ENCODE data around the gene ZNF281.

ZNF281 gene

DNA sequence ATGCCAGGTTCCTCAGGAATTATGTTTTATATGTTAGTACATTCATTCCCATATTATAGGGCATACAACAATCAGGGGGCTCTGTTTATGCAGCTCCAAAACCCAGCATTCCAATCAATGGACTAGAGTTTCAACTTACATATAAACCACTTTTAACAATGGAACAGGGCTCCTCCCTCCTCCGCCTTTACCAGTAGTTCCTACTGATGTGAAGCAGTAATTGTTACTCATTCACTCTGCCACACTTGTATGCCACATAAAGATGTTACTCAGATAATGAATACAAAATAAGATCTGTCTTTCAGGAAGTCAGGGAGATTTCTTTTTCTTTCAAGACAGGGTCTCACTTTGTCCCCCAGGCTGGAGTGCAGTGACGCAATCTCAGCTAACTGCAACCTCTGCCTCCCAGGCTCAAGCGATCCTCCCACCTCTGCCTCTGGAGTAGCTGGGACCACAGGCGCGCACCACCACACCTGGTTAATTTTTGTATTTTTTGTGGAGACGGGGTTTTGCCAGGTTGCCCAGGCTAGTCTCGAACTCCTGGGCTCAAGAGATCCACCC, 17.1 kb downstream of the ZNF281 start:
- DNase-seq (ENCODE audit: low read depth in 2 of 2, low spot score in 1 of 2) = no peak

DNA sequence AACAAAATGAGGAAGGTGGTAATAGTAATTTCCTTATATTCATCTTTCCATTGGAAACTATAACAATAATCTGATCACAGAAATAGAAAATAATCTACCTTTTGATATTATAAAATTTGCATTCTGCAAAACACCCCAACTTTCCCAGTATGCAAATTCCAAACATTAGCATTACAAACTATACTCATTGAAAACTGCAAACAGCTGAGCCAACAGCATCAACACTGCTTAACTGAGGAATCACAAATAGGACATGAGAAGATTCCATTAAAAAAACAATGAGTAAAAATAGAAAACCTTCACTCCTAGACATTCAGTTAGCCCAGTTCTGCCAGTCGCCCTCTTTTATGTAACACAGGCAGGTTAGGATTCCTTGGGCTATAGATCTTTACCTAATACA, 18.1 kb downstream of the ZNF281 start:
- DNase-seq (ENCODE audit: low read depth in 2 of 2, low spot score in 1 of 2) = no peak

DNA sequence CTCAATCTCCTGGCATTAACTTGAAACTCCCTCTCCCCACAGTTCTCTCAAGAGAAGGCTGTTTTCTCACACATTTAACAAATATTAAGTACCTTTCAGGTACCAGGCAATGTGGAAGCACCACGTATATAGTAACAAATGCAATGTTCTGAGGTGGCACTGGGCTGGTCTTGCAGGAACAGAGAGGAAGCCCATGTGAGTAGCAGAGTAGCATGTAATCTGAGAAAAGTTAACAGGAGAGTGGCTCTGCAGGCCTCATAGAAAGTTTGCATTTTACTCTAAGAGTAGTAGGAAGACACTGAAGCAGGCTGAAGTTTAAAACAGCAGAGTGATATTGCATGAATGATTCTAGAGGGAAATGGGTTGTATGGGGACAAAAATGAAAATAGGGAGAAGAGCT, 21.0 kb downstream of the ZNF281 start:
- no peak for DNase-seq (ENCODE audit: low read depth in 2 of 2, low spot score in 1 of 2)

DNA sequence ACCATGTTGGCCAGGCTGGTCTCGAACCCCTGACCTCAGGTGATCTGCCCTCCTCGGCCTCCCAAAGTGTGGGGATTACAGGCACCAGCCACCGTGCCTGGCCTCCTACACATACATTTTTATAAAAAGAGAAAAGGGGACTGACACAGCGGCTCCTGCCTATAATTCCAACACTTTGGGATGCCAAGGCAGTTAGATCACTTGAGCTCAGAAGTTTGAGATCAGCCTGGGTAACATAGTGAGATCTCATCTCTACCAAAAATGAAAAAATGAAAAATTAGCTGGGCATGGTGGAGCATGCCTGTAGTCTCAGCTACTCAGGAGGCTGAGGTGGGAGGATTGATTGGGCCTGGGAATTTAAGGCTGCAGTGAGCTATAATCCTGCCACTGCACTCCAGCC, 23.4 kb downstream of the ZNF281 start:
- no peak for DNase-seq (ENCODE audit: low read depth in 2 of 2, low spot score in 1 of 2)

DNA sequence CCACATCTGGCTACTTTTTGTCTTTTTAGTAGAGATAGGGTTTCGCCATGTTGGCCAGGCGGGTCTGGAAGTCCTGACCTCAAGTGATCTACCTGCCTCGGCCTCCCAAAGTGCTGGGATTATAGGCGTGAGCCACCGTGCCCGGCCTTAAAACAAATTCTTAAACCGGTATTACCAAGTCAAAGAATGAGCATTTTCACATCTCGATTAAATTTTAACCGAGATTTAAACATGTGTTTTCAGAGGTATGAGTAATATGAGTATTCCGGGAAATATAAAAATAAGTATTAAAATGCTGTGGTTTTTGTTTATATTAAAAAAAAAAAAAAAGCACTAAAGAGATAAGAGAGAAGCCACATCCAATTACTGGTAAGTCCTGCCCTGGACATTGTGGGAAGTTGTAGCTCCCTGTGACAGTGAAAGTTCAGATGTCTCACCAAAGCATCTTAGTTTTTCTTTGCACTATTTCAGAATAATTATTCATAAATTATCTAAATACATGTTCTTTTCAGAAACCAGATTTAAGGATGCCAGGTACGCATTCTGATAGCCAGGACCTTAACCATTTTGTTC, 24.9 kb downstream of the ZNF281 start:
- DNase-seq (ENCODE audit: low read depth in 2 of 2, low spot score in 1 of 2) = no peak

DNA sequence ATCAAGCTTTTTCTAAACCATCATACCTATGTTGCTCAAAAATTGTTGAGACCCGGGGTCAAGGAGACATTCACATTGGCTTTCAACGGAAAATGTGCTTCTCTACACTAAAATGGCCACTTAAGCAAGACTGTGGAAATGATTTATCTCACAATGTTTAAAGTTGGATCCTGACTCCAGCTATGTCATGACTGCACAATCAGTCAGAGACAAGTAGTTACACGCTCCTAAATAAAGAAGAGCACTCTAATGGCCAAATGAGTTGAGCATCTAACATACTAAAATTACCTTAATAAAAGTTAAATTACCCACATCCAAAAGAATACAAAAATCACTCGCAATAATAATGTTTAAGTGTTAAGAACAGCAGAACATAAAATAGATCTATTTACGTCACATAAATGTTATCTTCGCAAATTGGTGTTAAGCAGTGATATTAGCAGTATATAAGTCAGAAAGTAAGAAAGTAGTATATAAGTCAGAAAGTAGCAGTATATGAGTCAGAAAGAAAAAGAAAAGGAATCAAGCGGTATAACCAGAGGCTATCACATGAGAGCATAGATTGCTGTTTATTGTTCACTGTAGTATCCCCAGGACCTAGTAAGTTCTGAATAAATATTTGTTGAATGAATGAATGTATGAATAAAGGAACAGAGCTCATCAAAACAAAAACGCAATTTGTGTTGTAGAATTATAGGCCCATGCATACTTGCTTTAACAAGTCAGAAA, 28.4 kb downstream of the ZNF281 start:
- no peak for DNase-seq (ENCODE audit: low read depth in 2 of 2, low spot score in 1 of 2)

DNA sequence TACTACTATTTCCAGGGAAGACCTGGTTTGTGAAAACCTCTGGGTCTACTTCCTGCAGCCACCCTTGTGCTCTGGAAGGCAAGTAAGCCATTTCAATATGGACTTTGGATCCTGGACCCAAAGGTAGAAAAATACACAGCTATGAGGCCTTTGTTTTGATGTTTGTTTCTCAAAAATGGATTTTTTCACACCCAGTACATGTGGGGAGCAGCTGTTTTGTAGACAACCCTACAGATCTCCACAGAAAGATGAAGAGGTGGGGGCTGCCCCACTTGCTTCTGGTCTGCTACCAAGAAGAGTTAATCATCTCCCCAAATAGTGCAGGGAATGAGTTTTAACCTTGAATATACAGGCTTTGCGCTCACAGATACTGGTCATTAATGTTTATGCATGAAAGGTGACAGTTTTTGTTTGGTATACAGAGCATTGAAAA, 29.2 kb downstream of the ZNF281 start:
- DNase-seq (ENCODE audit: low read depth in 2 of 2, low spot score in 1 of 2) = no peak

DNA sequence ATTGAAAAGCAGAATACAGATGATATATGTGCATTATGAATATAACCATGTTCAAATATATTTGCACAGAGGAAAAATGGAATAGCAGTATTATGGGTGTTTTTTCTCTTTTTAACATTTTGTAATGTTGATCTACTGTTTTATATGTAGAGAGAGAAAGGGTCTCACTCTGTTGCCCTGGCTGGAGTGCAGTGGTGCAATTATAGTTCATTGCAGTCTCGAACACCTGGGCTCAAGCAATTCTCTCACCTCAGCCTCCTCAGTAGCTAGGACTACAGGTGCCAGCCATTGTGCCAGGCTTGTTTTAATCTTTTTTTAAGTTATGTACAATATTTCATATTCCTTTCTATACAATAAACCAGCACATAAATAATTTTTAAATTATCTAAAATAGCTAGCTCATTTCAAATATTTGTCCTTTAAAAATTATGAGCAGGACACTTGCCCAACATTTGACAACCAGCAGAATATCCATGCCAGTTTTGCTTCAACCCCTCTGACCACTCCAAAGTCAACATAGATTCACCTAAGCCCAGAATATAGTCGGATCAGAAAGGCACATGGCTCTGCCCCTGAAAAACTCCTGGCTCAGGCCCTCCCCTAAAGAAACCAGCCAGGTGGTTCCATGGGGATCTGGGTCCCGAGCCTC, 29.8 kb downstream of the ZNF281 start:
- DNase-seq (ENCODE audit: low read depth in 2 of 2, low spot score in 1 of 2) = no peak

DNA sequence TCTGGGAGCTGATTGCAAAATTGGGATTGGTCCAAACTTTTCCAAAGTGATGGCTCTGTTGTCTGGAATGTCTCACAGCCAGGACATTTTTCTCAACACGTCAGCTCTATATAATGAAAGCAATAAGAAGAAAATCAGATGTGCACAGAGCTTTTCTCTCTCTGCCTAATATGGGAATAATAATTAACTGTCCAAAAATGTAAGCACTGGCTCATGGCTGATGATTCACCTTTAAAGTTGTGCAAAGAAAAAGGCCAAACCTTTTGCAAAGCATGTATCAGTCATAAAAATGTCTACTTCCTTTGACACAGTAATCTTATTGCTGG, 30.4 kb downstream of the ZNF281 start:
- DNase-seq (ENCODE audit: low read depth in 2 of 2, low spot score in 1 of 2) = no peak

DNA sequence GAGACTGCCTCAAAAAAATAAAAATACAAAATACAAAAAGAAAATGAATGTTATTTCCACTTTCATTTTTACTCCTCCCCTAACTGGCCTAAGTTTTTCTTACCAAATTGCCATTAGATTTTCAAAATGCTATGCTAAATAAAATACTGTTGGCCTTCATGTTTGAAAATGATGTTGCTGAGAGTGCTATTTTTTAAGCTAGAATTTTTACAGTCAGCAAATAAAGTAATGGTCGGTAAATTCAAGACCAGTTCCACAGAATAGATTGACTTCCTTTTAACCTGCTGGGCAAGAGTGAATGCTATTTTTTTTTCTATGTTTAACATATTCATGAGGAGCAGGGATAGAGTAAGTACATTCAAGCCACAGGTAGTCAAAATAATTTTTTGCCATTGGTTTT, 31.7 kb downstream of the ZNF281 start:
- no peak for DNase-seq (ENCODE audit: low read depth in 2 of 2, low spot score in 1 of 2)

DNA sequence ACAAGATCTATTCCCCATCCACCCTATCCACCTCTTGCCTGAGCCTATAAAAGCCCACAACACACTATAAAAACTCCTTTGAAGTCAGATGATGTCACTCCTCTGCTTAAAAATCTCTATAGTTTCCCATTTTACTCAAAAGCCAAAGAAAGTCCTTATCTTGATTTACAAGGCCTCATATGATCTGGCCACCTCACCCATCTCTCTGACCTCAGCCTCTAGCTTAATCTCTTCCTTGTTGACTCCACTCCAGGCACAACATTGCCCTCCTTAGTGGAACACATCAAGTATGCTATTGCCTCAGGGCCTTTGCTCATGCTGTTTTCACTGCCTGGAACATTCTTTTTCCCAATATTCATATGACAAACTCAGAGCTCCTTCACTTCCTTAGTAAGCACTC, 33.3 kb downstream of the ZNF281 start:
- DNase-seq (ENCODE audit: low read depth in 2 of 2, low spot score in 1 of 2) = no peak

DNA sequence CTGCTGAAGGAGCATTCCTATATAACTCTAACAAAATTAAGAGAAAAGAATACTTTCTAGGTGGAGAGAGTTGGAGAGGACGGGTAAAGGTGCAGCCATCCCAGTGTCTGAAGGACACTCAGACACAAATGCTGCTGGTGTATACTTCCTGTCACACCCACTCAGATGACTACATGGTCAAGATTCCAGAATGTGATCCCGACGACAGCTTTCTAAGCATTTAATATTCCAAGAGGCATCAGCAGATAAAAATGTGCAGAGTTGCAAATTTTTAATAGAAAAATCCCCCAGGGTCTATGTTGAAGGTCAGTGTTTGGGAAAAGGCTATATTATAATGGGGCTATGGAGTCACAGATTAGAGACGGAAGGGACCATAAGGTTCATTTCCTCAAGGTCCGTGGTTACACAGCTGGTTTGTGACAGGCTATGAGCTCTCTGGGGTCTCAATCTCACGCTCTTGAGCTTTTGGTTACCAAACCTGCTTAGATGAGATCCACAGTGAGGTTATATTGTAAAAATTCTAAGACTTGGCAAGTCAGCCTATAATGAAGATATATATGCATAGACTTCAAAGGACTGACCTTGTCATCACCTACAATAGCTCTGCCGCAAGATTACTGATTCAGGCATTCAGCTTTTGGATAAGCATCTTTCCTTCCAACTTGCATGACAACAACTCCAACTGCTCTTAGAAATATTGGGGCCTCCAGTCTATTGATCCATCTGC, 35.1 kb downstream of the ZNF281 start:
- DNase-seq (ENCODE audit: low read depth in 2 of 2, low spot score in 1 of 2) = no peak

DNA sequence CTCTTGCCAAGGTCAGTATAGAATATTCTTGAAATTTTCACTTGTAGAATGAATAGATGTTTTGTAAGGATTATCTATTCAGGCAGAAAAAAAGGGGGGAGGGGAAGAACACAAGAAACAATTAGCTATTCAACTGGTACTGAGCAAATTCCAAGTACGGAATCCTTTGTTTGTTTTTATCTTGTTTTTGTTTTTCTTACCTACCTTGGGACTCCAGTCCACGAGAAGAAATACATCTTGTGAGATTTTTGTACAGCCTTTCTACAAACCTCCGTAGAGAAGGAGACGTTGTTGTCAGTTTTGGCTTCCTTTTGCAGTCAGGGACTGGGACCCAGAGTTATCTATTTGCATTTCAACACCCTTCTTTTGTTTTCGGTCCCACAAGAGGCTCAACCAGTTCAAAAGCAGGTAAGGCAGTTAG, 36.0 kb downstream of the ZNF281 start:
- DNase-seq (ENCODE audit: low read depth in 2 of 2, low spot score in 1 of 2) = no peak

DNA sequence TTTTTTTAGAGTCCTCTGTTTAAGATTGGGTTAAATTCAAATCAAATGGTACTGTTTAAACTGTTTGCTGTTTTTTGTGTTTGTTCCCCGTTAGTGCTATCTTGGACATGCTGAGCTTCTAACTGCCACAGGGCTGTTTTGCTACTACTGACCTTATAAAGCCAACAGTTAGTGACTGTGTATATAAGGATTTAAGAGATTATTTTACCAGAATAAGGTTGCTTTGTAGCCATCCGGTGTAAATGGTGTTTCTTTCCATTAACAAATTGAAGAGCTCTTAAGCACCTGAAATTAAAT, 37.0 kb downstream of the ZNF281 start:
- no peak for DNase-seq (ENCODE audit: low read depth in 2 of 2, low spot score in 1 of 2)

DNA sequence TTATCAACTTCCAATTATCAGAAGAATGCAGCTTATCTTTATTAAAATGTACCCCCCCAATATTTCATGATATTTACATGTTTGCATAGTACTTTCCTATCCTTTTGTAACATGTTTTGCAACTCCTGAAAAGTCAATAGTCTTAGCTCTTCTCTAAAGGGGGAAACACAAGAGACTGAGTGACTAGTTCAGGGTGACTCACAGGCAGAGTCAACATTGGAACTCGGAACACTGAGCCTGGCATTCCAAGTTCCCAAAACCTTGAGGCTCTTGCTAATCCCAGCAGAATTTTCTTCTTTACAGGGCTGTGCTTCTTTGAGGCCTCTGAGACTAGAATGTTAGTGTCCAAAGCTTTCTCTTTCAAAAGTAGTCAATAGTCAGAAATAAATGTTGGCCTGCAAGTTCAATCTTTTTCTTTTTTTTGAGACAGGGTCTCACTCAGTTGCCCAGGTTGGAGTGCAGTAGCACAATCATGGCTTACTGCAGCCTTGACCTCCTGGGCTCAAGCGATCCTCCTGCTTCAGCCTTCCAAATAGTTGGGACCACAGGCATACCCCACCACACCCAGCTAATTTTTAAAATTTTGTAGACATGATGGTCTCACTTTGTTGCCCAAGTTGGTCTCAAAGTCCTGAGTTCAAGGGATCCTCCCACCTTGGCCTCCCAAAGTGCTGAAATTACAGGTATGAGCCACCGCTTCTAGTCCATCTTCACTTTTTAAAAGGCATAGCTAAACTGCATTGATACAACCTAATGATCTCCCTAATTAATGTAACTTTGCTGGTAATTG, 37.5 kb downstream of the ZNF281 start:
- no peak for DNase-seq (ENCODE audit: low read depth in 2 of 2, low spot score in 1 of 2)

DNA sequence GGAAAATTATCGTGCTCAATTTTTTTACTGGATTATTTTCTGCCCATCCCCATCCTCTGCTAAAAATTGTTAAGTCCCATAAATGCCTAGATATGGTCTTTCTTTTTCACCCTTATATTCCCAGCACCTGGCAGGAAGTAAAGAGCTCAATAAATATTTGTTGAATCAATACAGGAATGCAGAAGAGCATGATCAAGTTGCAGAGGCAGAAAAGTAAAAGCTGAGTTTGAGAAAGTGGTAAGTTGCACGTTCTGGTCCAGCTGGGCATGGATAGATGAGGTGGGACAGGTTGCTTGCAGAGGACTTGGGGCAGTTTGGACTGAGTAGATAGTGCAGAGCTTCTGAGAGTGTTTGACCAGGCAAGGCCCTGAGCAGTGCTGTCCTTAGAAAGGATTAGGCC, 40.1 kb downstream of the ZNF281 start:
- no peak for DNase-seq (ENCODE audit: low read depth in 2 of 2, low spot score in 1 of 2)

DNA sequence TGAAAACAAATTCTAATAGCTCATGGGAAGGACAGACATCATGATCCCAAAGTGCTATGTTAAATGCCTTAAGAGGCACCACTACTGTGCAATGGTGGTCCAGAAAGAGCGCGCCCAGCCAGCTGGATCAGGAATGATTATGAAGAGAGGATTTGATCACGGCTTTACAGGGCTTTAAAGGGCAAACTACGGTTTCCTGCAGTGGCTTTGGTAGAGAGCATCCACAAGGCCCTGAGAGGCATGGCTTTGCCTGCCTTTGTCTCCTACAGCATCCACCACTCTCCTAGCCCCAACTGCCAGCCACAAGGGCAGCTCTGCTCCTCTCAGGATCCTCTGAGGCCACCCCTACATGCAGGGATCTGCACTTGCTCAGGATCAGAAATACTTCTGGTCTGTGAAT, 40.7 kb downstream of the ZNF281 start:
- DNase-seq (ENCODE audit: low read depth in 2 of 2, low spot score in 1 of 2) = no peak

DNA sequence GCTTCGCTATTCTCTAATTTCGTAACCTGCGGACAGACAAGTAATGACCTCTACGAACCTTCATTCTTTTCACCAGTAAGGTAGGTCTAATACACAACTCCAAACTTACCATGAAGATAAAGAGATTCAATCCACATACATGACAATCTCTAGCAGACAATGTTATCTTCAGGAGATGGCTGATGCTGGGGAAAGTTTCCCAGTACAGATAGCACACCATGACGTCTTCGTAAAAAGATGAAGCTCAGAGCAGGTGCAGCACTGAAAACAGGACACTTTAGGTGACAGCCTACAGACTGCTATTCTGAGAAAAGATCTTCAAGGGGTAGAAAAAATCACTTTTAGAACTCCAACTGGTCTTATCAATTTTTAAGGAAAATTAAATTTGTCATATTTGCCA, 41.3 kb downstream of the ZNF281 start:
- no peak for DNase-seq (ENCODE audit: low read depth in 2 of 2, low spot score in 1 of 2)

DNA sequence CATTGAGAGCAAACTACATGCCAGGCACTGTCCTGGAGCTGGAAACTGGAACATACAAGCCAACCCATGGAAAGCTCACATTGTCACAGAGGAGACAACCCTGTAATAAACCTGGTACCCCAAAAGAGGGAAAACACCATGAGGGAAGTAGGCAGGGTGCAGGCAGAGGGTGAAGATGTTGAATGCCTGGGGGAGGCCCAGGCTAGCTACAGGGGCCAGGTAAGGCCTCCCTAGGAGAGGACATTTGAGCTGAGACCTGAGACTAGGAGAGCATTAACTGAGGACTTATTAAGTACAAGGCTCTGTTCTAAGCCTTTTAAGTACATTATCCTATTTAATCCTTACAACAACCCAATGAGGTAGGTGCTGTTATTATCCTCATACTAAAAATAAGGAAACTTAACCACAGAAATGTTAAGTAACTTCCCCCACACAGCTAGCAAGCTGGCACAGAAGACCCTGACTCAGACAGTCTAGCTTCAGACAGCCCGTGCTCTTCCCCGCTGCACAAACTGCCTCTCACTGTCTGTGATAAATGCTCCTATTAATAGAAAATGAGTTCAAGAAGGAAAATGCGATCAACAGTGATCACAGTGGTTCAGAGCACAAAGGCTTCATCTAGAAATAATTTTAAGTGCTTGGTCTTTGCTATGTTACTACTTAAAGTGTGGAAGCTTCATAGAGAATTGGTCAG, 41.8 kb downstream of the ZNF281 start:
- DNase-seq (ENCODE audit: low read depth in 2 of 2, low spot score in 1 of 2) = no peak

DNA sequence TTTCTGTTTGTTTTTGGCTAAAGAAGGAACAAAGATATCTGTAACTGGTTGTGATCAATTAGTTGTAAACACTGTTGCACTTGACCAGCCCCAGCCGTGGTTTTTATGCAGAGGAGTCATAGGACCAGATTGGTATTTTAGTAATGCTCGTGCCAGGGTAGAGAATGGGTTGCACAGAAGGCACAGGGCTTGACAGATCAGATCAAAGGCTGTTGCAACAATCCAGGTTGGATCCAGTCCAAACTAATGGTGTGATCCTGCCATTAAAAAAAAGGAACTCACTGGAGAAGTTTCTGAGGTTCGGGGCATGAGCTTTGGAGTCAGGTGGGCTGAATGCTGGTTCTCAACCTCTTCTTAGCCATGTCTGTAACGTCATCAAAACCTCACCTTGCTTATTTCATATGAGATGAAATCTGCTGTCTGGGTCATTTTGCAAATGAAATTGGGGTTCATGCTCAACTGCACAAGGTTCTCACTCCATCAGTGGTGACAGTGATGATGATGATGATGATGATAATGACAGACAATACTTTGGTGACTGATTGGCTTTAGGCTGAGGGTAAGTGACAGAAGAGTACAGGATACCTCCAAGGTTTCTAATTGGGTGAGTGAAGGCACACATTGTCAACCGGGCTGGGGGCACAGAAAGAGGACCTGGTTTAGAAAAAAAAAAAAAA, 43.1 kb downstream of the ZNF281 start:
- no peak for DNase-seq (ENCODE audit: low read depth in 2 of 2, low spot score in 1 of 2)

Data from stimulated activated CD8-positive, alpha-beta memory T cell treated with anti-CD3 and anti-CD28 coated beads, Interleukin-4, amount 100 ng/mL, for 4 hours (primary cell).